Transverse colon (tissue), 4 donors: ENCODE measurements around the gene INPP5F. TPM values are rescaled to one million over a fixed set of nuclear protein-coding genes. Genes with fewer than 3 reads are reported as not detected.

ENCODE experiments used
- DNase-seq: peaks from one replicate; pipeline ENCODE4 v3.0.0-alpha.2; 2019
- H3K27ac ChIP-seq, 4 donors: fragments of 200-600 bp; sonication (generic); 2 replicates each; pipeline ENCODE4 v1.5.1; 2016 to 2018; ENCODE audit warnings: inconsistent platforms in 4 of 4
- H3K27me3 ChIP-seq: fragments of 200-600 bp; sonication (generic); 2 replicates; pipeline ENCODE4 v1.5.1; 2017; ENCODE audit warnings: inconsistent platforms
- H3K36me3 ChIP-seq, 4 donors: fragments of 200-600 bp; sonication (generic); 2 replicates each; pipeline ENCODE4 v1.5.1; 2017 to 2019; ENCODE audit warnings: inconsistent platforms in 4 of 4
- H3K4me1 ChIP-seq, 4 donors: fragments of 200-600 bp; sonication (generic); 2 replicates each; pipeline ENCODE4 v1.5.1; 2017 to 2020; ENCODE audit warnings: inconsistent platforms in 4 of 4
- H3K4me3 ChIP-seq, 4 donors: fragments of 200-600 bp; sonication (generic); 1 replicate in 1 of 4; 2 replicates in 3 of 4; pipeline versions ENCODE4 v1.5.1 to v1.6.1; 2017 to 2019; ENCODE audit warnings: inconsistent platforms in 4 of 4
- H3K9me3 ChIP-seq, 2 donors: fragments of 200-600 bp; sonication (generic); 2 replicates each; pipeline ENCODE4 v1.5.1; 2017 to 2019; ENCODE audit warnings: inconsistent platforms in 2 of 2
- EP300 ChIP-seq: sonication (generic); formaldehyde crosslinking; IDR thresholded peaks from one replicate; pipeline ENCODE4 v1.6.1; 2017; ENCODE audit warnings: antibody characterized with exemption, low read depth
- POLR2A ChIP-seq: fragments of 450-650 bp; IDR thresholded peaks from one replicate; pipeline ENCODE4 v1.6.1; 2016; ENCODE audit warnings: antibody characterized with exemption, mild to moderate bottlenecking, moderate library complexity
- POLR2AphosphoS5 ChIP-seq, 3 donors: sonication (generic); formaldehyde crosslinking; IDR thresholded peaks; one replicate each; pipeline ENCODE4 v1.6.1; 2016; ENCODE audit warnings: antibody characterized with exemption in 3 of 3
- WGBS, 2 donors: methylation state at CpG; one replicate each; pipeline ENCODE4 v1.1.5; 2018; ENCODE audit warnings: low coverage in 1 of 2; 5-methylcytosine and 5-hydroxymethylcytosine counted together
- in situ Hi-C, 4 donors: fragments of 200-750 bp; cut with MboI; loops; one replicate each; pipeline versions ENCODE4 v1.15.0 to v1.15.1; 2017; ENCODE audit warnings: low sequenced_read_pairs in 3 of 4, low pct_ligation_motif_present in 1 of 4, low pct_unique_long_range_greater_than_20kb in 1 of 4
- intact Hi-C: fragments of 100-400 bp; cut with DNase I; formaldehyde crosslinking; loops from one replicate; pipeline ENCODE4 v1.15.1; 2023; ENCODE audit warnings: low total_unique reads
- total RNA-seq, 4 donors: library from RNA; depleted of rRNA; stranded (reverse); fragments of >200 nt; gene quantifications; one replicate each; pipeline ENCODE4 v1.1.0, GENCODE V29; 2016
- TF ChIP-seq, protein P1 (sequence below), 5 experiments: fragments of 200-600 bp in 3 of 5; fragments of 450-650 bp in 2 of 5; sonication (generic) in 3 of 5; IDR thresholded peaks; 1 replicate in 2 of 5; 2 replicates in 3 of 5; pipeline ENCODE4 v1.5.1; 2016 to 2017; ENCODE audit warnings: antibody characterized with exemption in 5 of 5, inconsistent platforms in 3 of 5, mild to moderate bottlenecking in 2 of 5, moderate library complexity in 1 of 5

The INPP5F gene
- total RNA-seq, 4 donors from 2014 or later, result 11.6 to 24.6 (median 16.6) TPM

DNA sequence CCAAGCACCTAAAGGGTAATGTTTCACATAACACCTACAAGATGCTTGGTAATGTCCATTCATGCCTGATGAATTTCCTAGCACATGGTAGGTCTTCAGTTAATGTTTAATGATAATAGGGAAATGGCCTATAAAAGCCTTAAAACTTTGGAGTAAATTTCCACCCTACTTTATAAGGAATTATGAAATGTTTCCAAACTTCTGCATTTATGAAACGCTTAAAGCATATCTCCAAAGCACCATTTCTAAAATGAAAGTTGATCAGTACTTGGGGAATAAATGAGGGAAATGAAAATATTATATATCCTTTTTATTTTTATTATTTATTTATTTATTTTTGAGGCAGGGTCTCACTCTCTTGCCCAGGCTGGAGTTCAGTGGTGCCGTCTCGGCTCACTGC, 51.8 kb downstream of the INPP5F start:
- DNase-seq, result no peak
- intact Hi-C loops, result no loop called here
- no peak overlapping the region for H3K4me3 ChIP-seq

DNA sequence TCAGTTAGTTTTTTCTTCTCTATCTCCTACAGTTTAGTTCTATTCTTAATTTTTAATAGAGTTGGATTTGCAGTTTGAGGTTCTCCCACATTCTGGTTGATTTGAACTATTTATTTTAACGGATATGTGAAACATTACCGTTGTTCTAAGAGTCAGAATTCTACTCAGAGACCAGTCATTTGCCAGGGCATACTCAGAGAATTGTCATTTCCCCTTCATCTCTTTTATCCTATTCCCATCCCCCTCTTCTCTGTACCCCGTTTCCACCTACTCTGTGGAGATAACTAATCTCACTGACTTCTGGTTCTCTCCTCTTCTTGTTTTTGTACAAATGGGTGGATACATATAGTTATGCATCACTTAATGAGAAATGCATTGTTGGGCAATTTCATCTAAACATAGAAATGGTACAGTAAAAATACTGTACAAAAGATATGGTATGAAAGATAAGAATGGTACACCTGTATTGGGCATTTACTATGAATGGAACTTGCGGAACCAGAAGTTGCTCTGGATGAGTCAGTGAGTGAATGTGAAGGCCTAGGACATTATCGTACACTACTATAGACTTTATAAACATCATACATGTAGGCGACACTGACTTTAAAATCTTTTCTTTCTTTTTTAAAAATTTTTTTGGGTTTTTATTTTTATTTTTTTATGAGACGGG, 53.1 kb downstream of the INPP5F start:
- DNase-seq, result no peak
- in situ Hi-C loops, result no loop called here
- WGBS, 2 donors, result 80 to 88% methylated on average over 7 of the region's 7 CpGs

More for the DNA sequence above, 51.8 kb downstream of the INPP5F start:
- no peaks in the 10 kb centered on the region for H3K27me3 ChIP-seq
- in situ Hi-C loops, result no loop called here
- H3K4me1 ChIP-seq, result no peaks in the 10 kb centered on the region
- no peak overlapping the region for H3K27ac ChIP-seq
- TF ChIP-seq EP300 (no peak), POLR2A (no peak)
- TF ChIP-seq, protein P1, sequence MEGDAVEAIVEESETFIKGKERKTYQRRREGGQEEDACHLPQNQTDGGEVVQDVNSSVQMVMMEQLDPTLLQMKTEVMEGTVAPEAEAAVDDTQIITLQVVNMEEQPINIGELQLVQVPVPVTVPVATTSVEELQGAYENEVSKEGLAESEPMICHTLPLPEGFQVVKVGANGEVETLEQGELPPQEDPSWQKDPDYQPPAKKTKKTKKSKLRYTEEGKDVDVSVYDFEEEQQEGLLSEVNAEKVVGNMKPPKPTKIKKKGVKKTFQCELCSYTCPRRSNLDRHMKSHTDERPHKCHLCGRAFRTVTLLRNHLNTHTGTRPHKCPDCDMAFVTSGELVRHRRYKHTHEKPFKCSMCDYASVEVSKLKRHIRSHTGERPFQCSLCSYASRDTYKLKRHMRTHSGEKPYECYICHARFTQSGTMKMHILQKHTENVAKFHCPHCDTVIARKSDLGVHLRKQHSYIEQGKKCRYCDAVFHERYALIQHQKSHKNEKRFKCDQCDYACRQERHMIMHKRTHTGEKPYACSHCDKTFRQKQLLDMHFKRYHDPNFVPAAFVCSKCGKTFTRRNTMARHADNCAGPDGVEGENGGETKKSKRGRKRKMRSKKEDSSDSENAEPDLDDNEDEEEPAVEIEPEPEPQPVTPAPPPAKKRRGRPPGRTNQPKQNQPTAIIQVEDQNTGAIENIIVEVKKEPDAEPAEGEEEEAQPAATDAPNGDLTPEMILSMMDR (IDR thresholded peaks at IDR 0.05), result no peak
- no peaks in the 10 kb centered on the region for H3K36me3 ChIP-seq
- H3K9me3 ChIP-seq, result no peaks in the 10 kb centered on the region
- 94 to 97% methylated on average over 3 of the region's 3 CpGs for WGBS, 2 donors

DNA sequence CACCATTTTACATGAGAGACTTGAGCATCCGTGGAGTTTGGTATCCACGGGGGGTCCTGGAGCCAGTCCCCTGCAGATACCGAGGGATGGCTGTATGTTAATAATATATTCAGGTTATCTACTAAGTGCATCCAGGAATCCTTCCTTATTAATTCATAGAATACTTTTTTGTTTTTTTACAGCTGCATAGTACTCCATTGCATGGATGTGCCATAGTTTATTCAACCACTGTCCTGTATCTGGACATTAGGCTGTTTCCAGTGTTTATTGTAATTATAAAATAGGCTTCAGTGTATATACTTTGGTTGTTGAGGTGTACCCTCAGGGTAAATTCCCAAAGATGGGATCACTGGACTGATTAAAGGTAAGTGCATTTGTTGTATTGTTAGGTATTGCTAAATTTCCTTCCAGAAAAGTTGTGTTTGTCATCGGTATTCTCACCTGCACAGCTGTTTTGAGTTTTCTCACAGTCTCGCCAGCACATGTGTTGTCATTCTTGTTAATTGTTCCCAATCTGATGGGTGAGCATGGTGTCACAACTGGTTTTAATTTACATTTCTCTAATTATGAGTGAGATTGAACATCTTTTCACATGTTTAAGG, 55.1 kb downstream of the INPP5F start:
- in situ Hi-C loops, result no loop called here
- intact Hi-C loops, result no loop called here
- no peak for DNase-seq
- Histone ChIP-seq H3K27me3 (no peaks in the 10 kb centered on the region), H3K4me1 (peaks cover 0 to 4% (median 0%) of the 10 kb centered on the region in 4 donors), H3K36me3 (no peaks in the 10 kb centered on the region), H3K27ac (no peak overlapping the region), H3K9me3 (no peaks in the 10 kb centered on the region), H3K4me3 (no peak overlapping the region)
- 95 to 97% methylated on average over 5 of the region's 5 CpGs for WGBS, 2 donors
- TF ChIP-seq, protein P1 (IDR thresholded peaks at IDR 0.05), result no peak
- TF ChIP-seq EP300 (no peak), POLR2A (no peak), POLR2AphosphoS5 (IDR thresholded peaks at IDR 0.05) (no peak)

More for the DNA sequence above, 53.1 kb downstream of the INPP5F start:
- Histone ChIP-seq H3K27ac (no peak overlapping the region), H3K9me3 (no peaks in the 10 kb centered on the region), H3K4me1 (no peaks in the 10 kb centered on the region), H3K4me3 (no peak overlapping the region), H3K27me3 (no peaks in the 10 kb centered on the region), H3K36me3 (no peaks in the 10 kb centered on the region)
- intact Hi-C loops, result no loop called here
- TF ChIP-seq POLR2AphosphoS5 (IDR thresholded peaks at IDR 0.05), result no peak
- TF ChIP-seq POLR2A, result no peak
- no peak for TF ChIP-seq EP300
- TF ChIP-seq, protein P1 (IDR thresholded peaks at IDR 0.05), result no peak

DNA sequence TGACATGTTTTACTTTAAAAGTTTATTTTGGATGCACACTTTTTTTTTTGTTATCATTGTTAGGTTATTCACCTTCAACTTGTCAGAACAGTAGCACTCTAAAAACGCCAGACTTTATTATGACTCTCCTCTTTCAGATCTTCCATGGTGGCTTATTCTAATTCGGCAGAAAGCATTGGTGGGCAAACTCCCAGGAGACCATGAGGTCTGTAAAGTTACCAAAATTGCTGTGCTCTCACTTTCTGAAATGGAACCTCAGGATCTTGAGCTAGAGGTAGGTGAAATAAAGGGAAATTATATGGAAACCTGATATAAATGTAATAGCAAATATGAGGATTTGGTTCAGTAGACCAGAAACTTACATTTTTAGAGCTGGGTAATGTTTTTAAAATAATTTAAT, 55.6 kb downstream of the INPP5F start:
- intact Hi-C loops, result no loop called here
- WGBS, 2 donors, result 75 to 79% methylated on average over 2 of the region's 2 CpGs
- DNase-seq, result no peak
- H3K27ac ChIP-seq, result no peak overlapping the region
- TF ChIP-seq, protein P1 (IDR thresholded peaks at IDR 0.05), result no peak
- TF ChIP-seq POLR2A (no peak), EP300 (no peak), POLR2AphosphoS5 (IDR thresholded peaks at IDR 0.05) (no peak)
- no peaks in the 10 kb centered on the region for H3K27me3 ChIP-seq
- no peaks in the 10 kb centered on the region for H3K9me3 ChIP-seq
- H3K4me1 ChIP-seq, result peaks cover 0 to 6% (median 0%) of the 10 kb centered on the region in 4 donors
- in situ Hi-C loops, result no loop called here
- no peak overlapping the region for H3K4me3 ChIP-seq
- H3K36me3 ChIP-seq, result no peaks in the 10 kb centered on the region
